ENCODE measurements around the gene TRIM38. TPM values are rescaled to one million over a fixed set of nuclear protein-coding genes. Genes with fewer than 3 reads are reported as not detected.

TRIM38 gene
- total and polyA plus RNA-seq, 2 of the 13 experiments (the other 11 are each of a cell fraction or from before 2014, with no cell fraction given): 2.5 to 3.1 TPM

- TF ChIP-seq FOXP1 (IDR thresholded peaks at IDR 0.05): no peak
- TF ChIP-seq FOXP1 (CRISPR knock-in tag; IDR thresholded peaks at IDR 0.05): no peak
- TF ChIP-seq GRHL1 (CRISPR knock-in tag; conservative IDR thresholded peaks at IDR 0.05): no peak
- TF ChIP-seq ZNF562 (CRISPR knock-in tag; IDR thresholded peaks at IDR 0.05; ENCODE audit: borderline replicate concordance): no peak
- TF ChIP-seq, protein P1, sequence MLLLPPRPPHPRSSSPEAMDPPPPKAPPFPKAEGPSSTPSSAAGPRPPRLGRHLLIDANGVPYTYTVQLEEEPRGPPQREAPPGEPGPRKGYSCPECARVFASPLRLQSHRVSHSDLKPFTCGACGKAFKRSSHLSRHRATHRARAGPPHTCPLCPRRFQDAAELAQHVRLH (CRISPR knock-in tag; IDR thresholded peaks at IDR 0.05; ENCODE audit: borderline replicate concordance, low read depth): no peak
- TF ChIP-seq ATRX (CRISPR knock-in tag; IDR thresholded peaks at IDR 0.05; ENCODE audit: borderline replicate concordance): no peak
- no peak for TF ChIP-seq SYNCRIP (IDR thresholded peaks at IDR 0.05; ENCODE audit: insufficient read depth, low read depth, low read length)
- no peak for TF ChIP-seq ZNF17 (CRISPR knock-in tag; IDR thresholded peaks at IDR 0.05)
- 0 out of 2 replicates have a peak, but pooled peaks have one; percentile 2 for TF ChIP-seq NR2F2 (IDR thresholded peaks at IDR 0.05; ENCODE audit: borderline replicate concordance, low read depth)
- no peak for TF ChIP-seq ZNF614 (CRISPR knock-in tag; IDR thresholded peaks at IDR 0.05; ENCODE audit: borderline replicate concordance)
- no peak for TF ChIP-seq ZNF431 (CRISPR knock-in tag; IDR thresholded peaks at IDR 0.05; ENCODE audit: borderline replicate concordance, low read depth)
- TF ChIP-seq ZNF839 (CRISPR knock-in tag; IDR thresholded peaks at IDR 0.05; ENCODE audit: borderline replicate concordance): no peak
- no peak for TF ChIP-seq KLF15 (CRISPR knock-in tag; IDR thresholded peaks at IDR 0.05; ENCODE audit: borderline replicate concordance)
- TF ChIP-seq SMYD3 (CRISPR knock-in tag; IDR thresholded peaks at IDR 0.05): no peak
- peak; percentile 66 for TF ChIP-seq SALL1 (CRISPR knock-in tag; IDR thresholded peaks at IDR 0.05)
- no peak for TF ChIP-seq SIN3B (IDR thresholded peaks at IDR 0.05; ENCODE audit: low read length)
- no peak for TF ChIP-seq NFKBIZ (CRISPR knock-in tag; IDR thresholded peaks at IDR 0.05)
- TF ChIP-seq ZNF329 (CRISPR knock-in tag; IDR thresholded peaks at IDR 0.05; ENCODE audit: low read depth): no peak
- TF ChIP-seq ZNF878 (CRISPR knock-in tag; IDR thresholded peaks at IDR 0.05): peak; percentile 78; the same call in 1 of the 2 replicates
- no peak for TF ChIP-seq ZNF367 (CRISPR knock-in tag; IDR thresholded peaks at IDR 0.05; ENCODE audit: borderline replicate concordance)
- TF ChIP-seq REST (IDR thresholded peaks at IDR 0.05; ENCODE audit: borderline replicate concordance in 1 of 2, low read depth in 1 of 2, low read length in 2 of 2): no peak
- TF ChIP-seq GATAD2A (CRISPR knock-in tag; IDR thresholded peaks at IDR 0.05): no peak
- no peak for TF ChIP-seq KDM6A (CRISPR knock-in tag; IDR thresholded peaks at IDR 0.05; ENCODE audit: low read depth)
- TF ChIP-seq SP140L (CRISPR knock-in tag; IDR thresholded peaks at IDR 0.05; ENCODE audit: borderline replicate concordance): no peak
- TF ChIP-seq WIZ (CRISPR knock-in tag; IDR thresholded peaks at IDR 0.05): no peak
- no peak; the same call in 1 of the 2 replicates for TF ChIP-seq ARNT2 (CRISPR knock-in tag; IDR thresholded peaks at IDR 0.05; ENCODE audit: low read depth)
- TF ChIP-seq ZNF224 (CRISPR knock-in tag; IDR thresholded peaks at IDR 0.05): no peak; the same call in 1 of the 2 replicates
- no peak for TF ChIP-seq ZNF383 (CRISPR knock-in tag; IDR thresholded peaks at IDR 0.05; ENCODE audit: borderline replicate concordance)
Observed at GRCh38 chr6:25991785-25992412, 29.3 kb downstream of the TRIM38 start (continued).
